BLaER1 treated with 17β-estradiol and CSF1 and Interleukin-3, amounts not matched to agents 10 nM and 100 nM (cell line): ENCODE measurements around the gene DOCK4.

ENCODE experiments used
- H3K27ac ChIP-seq, 11 experiments: shearing (Covaris generic); formaldehyde crosslinking; 2 replicates each; pipeline ENCODE4 v1.8.1; 2022
- H3K27me3 ChIP-seq, 11 experiments: shearing (Covaris generic); formaldehyde crosslinking; 2 replicates each; pipeline ENCODE4 v1.8.1; 2022
- H3K36me3 ChIP-seq, 11 experiments: shearing (Covaris generic); formaldehyde crosslinking; 2 replicates each; pipeline ENCODE4 v1.8.1; 2022
- H3K4me1 ChIP-seq, 10 experiments: shearing (Covaris generic); formaldehyde crosslinking; 2 replicates each; pipeline ENCODE4 v1.8.1; 2022
- H3K4me2 ChIP-seq, 11 experiments: shearing (Covaris generic); formaldehyde crosslinking; 2 replicates each; pipeline ENCODE4 v1.8.1; 2022
- H3K4me3 ChIP-seq, 10 experiments: shearing (Covaris generic); formaldehyde crosslinking; 2 replicates each; pipeline ENCODE4 v1.8.1; 2022
- H3K9ac ChIP-seq, 11 experiments: shearing (Covaris generic); formaldehyde crosslinking; 2 replicates each; pipeline ENCODE4 v1.8.1; 2022
- H3K9me3 ChIP-seq, 11 experiments: shearing (Covaris generic); formaldehyde crosslinking; replicated peaks in 1 of 11; 2 replicates each; pipeline ENCODE4 v1.8.1; 2022
- H4K20me1 ChIP-seq, 11 experiments: shearing (Covaris generic); formaldehyde crosslinking; 2 replicates each; pipeline ENCODE4 v1.8.1; 2022
- Cebpa-rat ChIP-seq, 11 experiments: shearing (Covaris generic); IDR thresholded peaks; 2 replicates each; pipeline ENCODE4 v1.8.1; 2022

Gene DOCK4

GRCh38 chr7:112009081-112009480 is 197.1 kb downstream of the DOCK4 start:
- H3K4me2 ChIP-seq = peak overlapping the region in 5 of 11 experiments; percentile 8 to 88 (median 74); a peak in 10 of 22 replicates
- no peak overlapping the region; a peak in 2 of 22 replicates for H3K9ac ChIP-seq
- H3K4me1 ChIP-seq = peaks cover 0 to 92% (median 18%) of the 10 kb centered on the region in 10 experiments; a peak in 12 of 20 replicates
- H3K9me3 ChIP-seq = no peaks in the 10 kb centered on the region
- H3K36me3 ChIP-seq = peaks cover 0 to 14% (median 0%) of the 10 kb centered on the region in 11 experiments; a peak in 2 of 22 replicates
- H3K4me3 ChIP-seq = no peak overlapping the region
- H3K27me3 ChIP-seq = no peaks in the 10 kb centered on the region
- peaks cover 0 to 100% (median 5%) of the 10 kb centered on the region in 11 experiments; a peak in 12 of 22 replicates for H4K20me1 ChIP-seq
- peak overlapping the region in 3 of 11 experiments; percentile 23 to 49 (median 26); a peak in 3 of 22 replicates for H3K27ac ChIP-seq
- TF ChIP-seq Cebpa-rat (IDR thresholded peaks at IDR 0.05) = no peak

- H3K36me3 ChIP-seq = peaks cover 0 to 33% (median 0%) of the 10 kb centered on the region in 11 experiments; a peak in 6 of 22 replicates
- H3K9me3 ChIP-seq = no peaks in the 10 kb centered on the region
- TF ChIP-seq Cebpa-rat (IDR thresholded peaks at IDR 0.05) = no peak
- H3K27ac ChIP-seq = no peak overlapping the region
- no peak overlapping the region for H3K9ac ChIP-seq
- no peak overlapping the region for H3K4me3 ChIP-seq
- H3K27me3 ChIP-seq = no peaks in the 10 kb centered on the region
- H3K4me1 ChIP-seq = peaks cover 0 to 83% (median 18%) of the 10 kb centered on the region in 10 experiments; a peak in 12 of 20 replicates
- H4K20me1 ChIP-seq = peaks cover 0 to 100% (median 5%) of the 10 kb centered on the region in 11 experiments; a peak in 11 of 22 replicates
- H3K4me2 ChIP-seq = peak overlapping the region in 1 of 11 experiments; percentile 24; a peak in 1 of 22 replicates
These were observed 199.0 kb downstream of the DOCK4 start for GRCh38 chr7:112007185-112007584.

- TF ChIP-seq Cebpa-rat (IDR thresholded peaks at IDR 0.05) = no peak
- no peaks in the 10 kb centered on the region for H3K27me3 ChIP-seq
- peaks cover 0 to 41% (median 0%) of the 10 kb centered on the region in 11 experiments; a peak in 6 of 22 replicates for H3K36me3 ChIP-seq
- no peak overlapping the region for H3K27ac ChIP-seq
- H3K9me3 ChIP-seq = no peaks in the 10 kb centered on the region
- H3K9ac ChIP-seq = no peak overlapping the region
- H4K20me1 ChIP-seq = peaks cover 0 to 98% (median 3%) of the 10 kb centered on the region in 11 experiments; a peak in 10 of 22 replicates
- peak overlapping the region in 2 of 11 experiments; percentile 28 to 40; a peak in 3 of 22 replicates for H3K4me2 ChIP-seq
- no peak overlapping the region for H3K4me3 ChIP-seq
- H3K4me1 ChIP-seq = peaks cover 0 to 79% (median 16%) of the 10 kb centered on the region in 10 experiments; a peak in 12 of 20 replicates
These were observed 200.1 kb downstream of the DOCK4 start for GRCh38 chr7:112006071-112006470.

GRCh38 chr7:112005205-112005775 is 200.9 kb downstream of the DOCK4 start:
- H3K4me1 ChIP-seq = peaks cover 0 to 78% (median 8%) of the 10 kb centered on the region in 10 experiments; a peak in 10 of 20 replicates
- no peaks in the 10 kb centered on the region for H3K9me3 ChIP-seq
- no peak overlapping the region for H3K9ac ChIP-seq
- no peaks in the 10 kb centered on the region for H3K27me3 ChIP-seq
- H3K4me3 ChIP-seq = no peak overlapping the region
- H4K20me1 ChIP-seq = peaks cover 0 to 96% (median 0%) of the 10 kb centered on the region in 11 experiments; a peak in 9 of 22 replicates
- no peak overlapping the region for H3K27ac ChIP-seq
- peak overlapping the region in 2 of 11 experiments; percentile 28 to 40; a peak in 3 of 22 replicates for H3K4me2 ChIP-seq
- no peak for TF ChIP-seq Cebpa-rat (IDR thresholded peaks at IDR 0.05)
- peaks cover 0 to 41% (median 0%) of the 10 kb centered on the region in 11 experiments; a peak in 6 of 22 replicates for H3K36me3 ChIP-seq

GRCh38 chr7:112001091-112001826 is 204.9 kb downstream of the DOCK4 start:
- Histone ChIP-seq H3K27me3 (no peaks in the 10 kb centered on the region), H4K20me1 (peaks cover 0 to 65% (median 0%) of the 10 kb centered on the region in 11 experiments; a peak in 7 of 22 replicates), H3K27ac (peak overlapping the region in 2 of 11 experiments; percentile 16 to 39; a peak in 3 of 22 replicates), H3K36me3 (peaks cover 0 to 58% (median 0%) of the 10 kb centered on the region in 11 experiments; a peak in 6 of 22 replicates), H3K9ac (no peak overlapping the region), H3K4me3 (no peak overlapping the region), H3K4me2 (peak overlapping the region in 5 of 11 experiments; percentile 2 to 51 (median 19); a peak in 7 of 22 replicates), H3K9me3 (no peaks in the 10 kb centered on the region), H3K4me1 (peaks cover 0 to 54% (median 0%) of the 10 kb centered on the region in 10 experiments; a peak in 8 of 20 replicates)
- TF ChIP-seq Cebpa-rat (IDR thresholded peaks at IDR 0.05) = no peak

GRCh38 chr7:111998326-111998725 is 207.9 kb downstream of the DOCK4 start:
- Histone ChIP-seq H3K27me3 (no peaks in the 10 kb centered on the region), H3K4me3 (no peak overlapping the region), H3K9ac (no peak overlapping the region), H3K36me3 (peaks cover 0 to 75% (median 0%) of the 10 kb centered on the region in 11 experiments; a peak in 7 of 22 replicates), H3K27ac (no peak overlapping the region), H3K4me2 (no peak overlapping the region), H3K9me3 (no peaks in the 10 kb centered on the region), H4K20me1 (peaks cover 0 to 36% (median 0%) of the 10 kb centered on the region in 11 experiments; a peak in 2 of 22 replicates), H3K4me1 (peaks cover 0 to 27% (median 0%) of the 10 kb centered on the region in 10 experiments; a peak in 8 of 20 replicates)
- no peak for TF ChIP-seq Cebpa-rat (IDR thresholded peaks at IDR 0.05)

- H4K20me1 ChIP-seq = peaks cover 0 to 28% (median 0%) of the 10 kb centered on the region in 11 experiments; a peak in 2 of 22 replicates
- no peaks in the 10 kb centered on the region for H3K9me3 ChIP-seq
- H3K4me3 ChIP-seq = no peak overlapping the region
- H3K4me2 ChIP-seq = no peak overlapping the region
- H3K27ac ChIP-seq = no peak overlapping the region
- peaks cover 0 to 75% (median 0%) of the 10 kb centered on the region in 11 experiments; a peak in 7 of 22 replicates for H3K36me3 ChIP-seq
- H3K4me1 ChIP-seq = peaks cover 0 to 27% (median 0%) of the 10 kb centered on the region in 10 experiments; a peak in 8 of 20 replicates
- no peak overlapping the region for H3K9ac ChIP-seq
- no peaks in the 10 kb centered on the region for H3K27me3 ChIP-seq
- no peak for TF ChIP-seq Cebpa-rat (IDR thresholded peaks at IDR 0.05)
These were observed 208.7 kb downstream of the DOCK4 start for GRCh38 chr7:111997546-111997945.

- Histone ChIP-seq H3K4me3 (no peak overlapping the region), H3K9ac (no peak overlapping the region), H3K27me3 (no peaks in the 10 kb centered on the region), H4K20me1 (no peaks in the 10 kb centered on the region), H3K27ac (no peak overlapping the region), H3K4me1 (peaks cover 2 to 28% (median 8%) of the 10 kb centered on the region in 10 experiments; a peak in 19 of 20 replicates), H3K36me3 (peaks cover 0 to 97% (median 9%) of the 10 kb centered on the region in 11 experiments; a peak in 12 of 22 replicates), H3K4me2 (no peak overlapping the region), H3K9me3 (no peaks in the 10 kb centered on the region)
- TF ChIP-seq Cebpa-rat (IDR thresholded peaks at IDR 0.05) = no peak
These were observed 213.6 kb downstream of the DOCK4 start for GRCh38 chr7:111992601-111993000.
